Tibial nerve (tissue), 4 donors: Measurements from ENCODE around the gene ARHGAP12. TPM values are rescaled to one million over a fixed set of nuclear protein-coding genes. Genes with fewer than 3 reads are reported as not detected.

Source experiments
- DNase-seq, 2 donors: peaks; one replicate each; pipeline ENCODE4 v3.0.0-alpha.2; 2019; ENCODE audit warnings: low spot score in 2 of 2
- H3K27ac ChIP-seq, 4 donors: fragments of 200-600 bp; sonication (generic) in 3 of 4; one replicate each; pipeline ENCODE4 v1.5.1; 2017 to 2019; ENCODE audit warnings: mild to moderate bottlenecking in 1 of 4
- H3K27me3 ChIP-seq, 2 donors: fragments of 200-600 bp; sonication (generic) in 1 of 2; one replicate each; pipeline versions ENCODE4 v1.5.1 to v1.6.0; 2017 to 2019
- H3K36me3 ChIP-seq, 3 donors: fragments of 200-600 bp; sonication (generic); one replicate each; pipeline ENCODE4 v1.5.1; 2018 to 2019
- H3K4me1 ChIP-seq, 4 donors: fragments of 200-600 bp; sonication (generic) in 3 of 4; one replicate each; pipeline ENCODE4 v1.5.1; 2017 to 2019
- H3K4me3 ChIP-seq, 4 donors: fragments of 200-600 bp; sonication (generic) in 3 of 4; one replicate each; pipeline ENCODE4 v1.5.1; 2017 to 2019; ENCODE audit warnings: mild to moderate bottlenecking in 1 of 4, moderate library complexity in 1 of 4
- H3K9me3 ChIP-seq, 4 donors: fragments of 200-600 bp; sonication (generic) in 3 of 4; one replicate each; pipeline ENCODE4 v1.5.1; 2017 to 2019
- EP300 ChIP-seq, 2 donors: sonication (generic); formaldehyde crosslinking; IDR thresholded peaks; one replicate each; pipeline ENCODE4 v1.6.1; 2017; ENCODE audit warnings: antibody characterized with exemption in 2 of 2, mild to moderate bottlenecking in 1 of 2
- POLR2A ChIP-seq, 2 donors: fragments of 450-650 bp; IDR thresholded peaks; one replicate each; pipeline ENCODE4 v1.6.1; 2017; ENCODE audit warnings: antibody characterized with exemption in 2 of 2, mild to moderate bottlenecking in 2 of 2, moderate library complexity in 2 of 2
- WGBS, 2 donors: methylation state at CpG; one replicate each; pipeline ENCODE4 v1.1.5; 2018; 5-methylcytosine and 5-hydroxymethylcytosine counted together
- total RNA-seq, 4 donors: library from RNA; depleted of rRNA; stranded (reverse); fragments of >200 nt; gene quantifications; one replicate each; pipeline ENCODE4 v1.1.0, GENCODE V29; 2016
- TF ChIP-seq, protein P1 (sequence below), 5 experiments: fragments of 200-600 bp in 3 of 5; fragments of 450-650 bp in 2 of 5; sonication (generic) in 3 of 5; IDR thresholded peaks; one replicate each; pipeline ENCODE4 v1.5.1; 2016 to 2019; ENCODE audit warnings: antibody characterized with exemption in 5 of 5, mild to moderate bottlenecking in 3 of 5, moderate library complexity in 2 of 5

The ARHGAP12 gene
- total RNA-seq, 4 donors from 2014 or later, result 38.8 to 65.7 (median 47.7) TPM

DNA sequence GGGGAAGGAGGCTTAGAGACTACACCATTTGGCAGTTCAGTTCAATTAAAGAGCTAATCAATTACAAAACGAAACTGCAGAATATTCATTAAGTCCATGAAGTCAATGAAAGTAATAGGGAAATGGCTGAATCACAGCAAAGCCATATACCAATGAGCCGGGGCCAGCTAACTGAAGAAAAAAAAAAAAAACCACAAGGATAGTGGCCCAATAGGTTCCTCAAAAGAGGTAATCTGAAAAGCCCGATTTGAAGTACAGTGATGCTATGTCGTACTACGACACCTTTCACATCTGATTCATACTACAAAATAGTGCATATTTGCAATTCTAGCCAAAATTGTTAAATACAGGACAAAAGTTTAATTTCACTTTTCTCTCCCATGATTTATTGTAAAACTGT, 2.5 kb downstream of the ARHGAP12 start:
- Histone ChIP-seq H3K27ac (peak overlapping the region in 1 of 4 donors; percentile 22), H3K9me3 (peaks cover 0 to 4% (median 0%) of the 10 kb centered on the region in 4 donors), H3K36me3 (no peaks in the 10 kb centered on the region), H3K27me3 (no peaks in the 10 kb centered on the region), H3K4me3 (no peak overlapping the region), H3K4me1 (peaks cover 0 to 44% (median 21%) of the 10 kb centered on the region in 4 donors)
- 63 to 74% methylated on average over 5 of the region's 5 CpGs for WGBS, 2 donors
- DNase-seq, result no peak
- TF ChIP-seq POLR2A (IDR thresholded peaks at IDR 0.05) (no peak), EP300 (IDR thresholded peaks at IDR 0.05) (no peak)
- TF ChIP-seq, protein P1, sequence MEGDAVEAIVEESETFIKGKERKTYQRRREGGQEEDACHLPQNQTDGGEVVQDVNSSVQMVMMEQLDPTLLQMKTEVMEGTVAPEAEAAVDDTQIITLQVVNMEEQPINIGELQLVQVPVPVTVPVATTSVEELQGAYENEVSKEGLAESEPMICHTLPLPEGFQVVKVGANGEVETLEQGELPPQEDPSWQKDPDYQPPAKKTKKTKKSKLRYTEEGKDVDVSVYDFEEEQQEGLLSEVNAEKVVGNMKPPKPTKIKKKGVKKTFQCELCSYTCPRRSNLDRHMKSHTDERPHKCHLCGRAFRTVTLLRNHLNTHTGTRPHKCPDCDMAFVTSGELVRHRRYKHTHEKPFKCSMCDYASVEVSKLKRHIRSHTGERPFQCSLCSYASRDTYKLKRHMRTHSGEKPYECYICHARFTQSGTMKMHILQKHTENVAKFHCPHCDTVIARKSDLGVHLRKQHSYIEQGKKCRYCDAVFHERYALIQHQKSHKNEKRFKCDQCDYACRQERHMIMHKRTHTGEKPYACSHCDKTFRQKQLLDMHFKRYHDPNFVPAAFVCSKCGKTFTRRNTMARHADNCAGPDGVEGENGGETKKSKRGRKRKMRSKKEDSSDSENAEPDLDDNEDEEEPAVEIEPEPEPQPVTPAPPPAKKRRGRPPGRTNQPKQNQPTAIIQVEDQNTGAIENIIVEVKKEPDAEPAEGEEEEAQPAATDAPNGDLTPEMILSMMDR (IDR thresholded peaks at IDR 0.05), result no peak

DNA sequence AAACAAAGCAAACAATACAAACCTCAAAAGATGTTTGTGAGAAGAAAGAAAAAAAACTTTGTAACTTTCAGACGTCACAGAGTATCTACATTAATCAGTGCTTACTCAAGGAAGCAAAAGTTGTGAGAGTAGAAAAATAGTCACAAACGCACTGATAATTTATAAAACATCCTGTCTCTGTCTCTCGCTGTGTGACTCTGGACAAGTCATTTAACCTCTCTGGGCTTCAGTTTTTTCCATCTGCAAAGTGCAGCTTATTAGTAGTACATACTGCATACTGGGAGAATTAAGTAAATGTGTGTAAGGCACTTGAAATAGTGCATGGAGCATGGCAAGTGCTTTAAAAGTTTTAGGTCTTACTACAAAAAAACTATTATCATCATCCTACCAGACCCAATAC, 3.8 kb downstream of the ARHGAP12 start:
- no peak overlapping the region for H3K4me3 ChIP-seq
- TF ChIP-seq POLR2A (IDR thresholded peaks at IDR 0.05) (no peak), EP300 (IDR thresholded peaks at IDR 0.05) (no peak)
- TF ChIP-seq, protein P1 (IDR thresholded peaks at IDR 0.05), result no peak
- peaks cover 0 to 34% (median 10%) of the 10 kb centered on the region in 4 donors for H3K4me1 ChIP-seq
- 68 to 71% methylated on average over 3 of the region's 3 CpGs for WGBS, 2 donors
- no peaks in the 10 kb centered on the region for H3K36me3 ChIP-seq
- no peak for DNase-seq
- peaks cover 0 to 4% (median 0%) of the 10 kb centered on the region in 4 donors for H3K9me3 ChIP-seq
- no peaks in the 10 kb centered on the region for H3K27me3 ChIP-seq
- no peak overlapping the region for H3K27ac ChIP-seq

DNA sequence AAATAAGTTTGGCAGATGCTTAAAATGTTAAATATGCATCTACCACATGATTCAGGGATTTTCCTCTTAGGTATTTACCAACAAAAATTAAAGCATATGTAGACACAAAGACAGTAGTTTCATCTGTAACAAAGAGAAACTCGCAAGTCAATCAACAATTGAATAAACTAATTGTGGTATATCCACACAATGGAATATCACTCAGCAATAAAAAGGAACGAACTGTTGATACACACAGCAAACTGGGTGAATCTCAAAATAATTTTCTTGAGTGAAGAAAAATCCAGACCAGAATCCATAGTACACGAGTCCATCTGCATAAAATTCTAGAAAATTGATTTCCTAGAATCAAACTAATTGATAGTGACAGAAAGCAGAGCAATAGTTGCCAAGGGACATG, 5.2 kb downstream of the ARHGAP12 start:
- Histone ChIP-seq H3K4me3 (no peak overlapping the region), H3K9me3 (peaks cover 0 to 4% (median 0%) of the 10 kb centered on the region in 4 donors), H3K4me1 (peaks cover 0 to 35% (median 10%) of the 10 kb centered on the region in 4 donors), H3K36me3 (no peaks in the 10 kb centered on the region), H3K27ac (no peak overlapping the region), H3K27me3 (no peaks in the 10 kb centered on the region)
- no peak for DNase-seq
- WGBS, 2 donors, result 95 to 99% methylated on average over 3 of the region's 3 CpGs
- TF ChIP-seq, protein P1 (IDR thresholded peaks at IDR 0.05), result no peak
- no peak for TF ChIP-seq EP300 (IDR thresholded peaks at IDR 0.05)
- TF ChIP-seq POLR2A (IDR thresholded peaks at IDR 0.05), result no peak

DNA sequence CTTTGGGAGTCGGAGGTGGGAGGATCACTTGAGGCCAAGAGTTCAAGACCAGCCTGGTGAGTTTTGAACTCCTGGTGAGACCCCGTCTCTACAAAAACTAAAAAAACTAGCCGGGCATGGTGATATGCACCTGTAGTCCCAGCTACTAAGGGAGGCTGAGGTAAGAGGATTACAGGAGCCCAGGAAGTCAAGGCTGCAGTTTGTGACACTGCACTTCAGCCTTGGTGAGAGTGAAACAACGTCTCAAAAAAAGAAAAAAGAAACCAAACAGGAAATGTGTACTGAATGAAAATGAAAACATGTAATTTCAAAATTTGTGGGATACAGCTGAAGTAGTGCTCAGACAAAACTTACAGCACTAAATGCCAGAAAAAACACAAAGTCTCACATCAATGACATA, 7.6 kb downstream of the ARHGAP12 start:
- Histone ChIP-seq H3K4me3 (no peak overlapping the region), H3K4me1 (peaks cover 0 to 22% (median 4%) of the 10 kb centered on the region in 4 donors), H3K36me3 (no peaks in the 10 kb centered on the region), H3K27me3 (no peaks in the 10 kb centered on the region), H3K27ac (no peak overlapping the region), H3K9me3 (peaks cover 0 to 4% (median 0%) of the 10 kb centered on the region in 4 donors)
- WGBS, 2 donors, result 60 to 61% methylated on average over 4 of the region's 4 CpGs
- DNase-seq, result no peak
- TF ChIP-seq EP300 (IDR thresholded peaks at IDR 0.05) (no peak), POLR2A (IDR thresholded peaks at IDR 0.05) (no peak)
- TF ChIP-seq, protein P1 (IDR thresholded peaks at IDR 0.05), result no peak

DNA sequence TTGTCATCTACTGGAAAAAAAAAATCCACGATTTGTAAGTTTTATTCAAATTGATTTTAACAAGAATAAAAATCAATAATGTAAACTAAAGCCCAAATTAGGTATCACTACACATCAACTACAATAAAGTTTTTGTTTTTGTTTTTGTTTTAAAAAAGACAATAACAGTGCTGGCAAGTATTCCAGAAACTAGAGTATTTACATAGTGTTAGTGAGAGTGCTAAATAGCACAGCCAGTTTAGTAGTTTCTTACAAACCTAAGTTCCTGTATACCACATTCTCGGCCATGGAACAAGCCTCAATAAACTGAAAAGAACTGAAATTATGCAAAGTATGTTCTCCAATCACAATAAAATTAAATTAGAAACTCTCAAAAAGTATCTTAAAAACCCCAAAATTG, 8.1 kb downstream of the ARHGAP12 start:
- Histone ChIP-seq H3K9me3 (peaks cover 0 to 4% (median 0%) of the 10 kb centered on the region in 4 donors), H3K36me3 (no peaks in the 10 kb centered on the region), H3K27me3 (no peaks in the 10 kb centered on the region), H3K4me1 (peaks cover 0 to 19% (median under 1%) of the 10 kb centered on the region in 4 donors), H3K27ac (no peak overlapping the region), H3K4me3 (no peak overlapping the region)
- no peak for DNase-seq
- whole genome bisulfite sequencing, 2 donors, result 78 to 79% methylated on average over 2 of the region's 2 CpGs
- TF ChIP-seq EP300 (IDR thresholded peaks at IDR 0.05) (no peak), POLR2A (IDR thresholded peaks at IDR 0.05) (no peak)
- TF ChIP-seq, protein P1 (IDR thresholded peaks at IDR 0.05), result no peak
